Measurements from ENCODE around the gene ACOT9. TPM values are rescaled to one million over a fixed set of nuclear protein-coding genes. Genes with fewer than 3 reads are reported as not detected.

Gene ACOT9
- total RNA-seq, 1 experiment from 2014 or later: 72.3 TPM

- Histone ChIP-seq H2BK12ac (ENCODE audit: insufficient read length, low read depth, low read length) (no peak overlapping the region), H3K23ac (ENCODE audit: insufficient read length, low read depth, low read length) (no peak overlapping the region), H3K4me1 (ENCODE audit: insufficient read depth, low read length) (no peaks in the 10 kb centered on the region), H4K20me1 (ENCODE audit: control insufficient read depth, insufficient read depth, insufficient read length) (no peaks in the 10 kb centered on the region), H3K56ac (ENCODE audit: insufficient read length, low read depth, low read length) (no peak overlapping the region), H3K79me2 (ENCODE audit: insufficient read depth, low read length) (no peaks in the 10 kb centered on the region), H2BK20ac (ENCODE audit: low read depth, low read length, poor library complexity, severe bottlenecking) (no peak overlapping the region), H3T11ph (ENCODE audit: low read length) (no peak overlapping the region), H4K91ac (ENCODE audit: insufficient read length, low read depth, low read length) (no peak overlapping the region), H3K79me1 (ENCODE audit: insufficient read depth, low read depth, low read length, poor library complexity, severe bottlenecking) (no peaks in the 10 kb centered on the region), H3K4me2 (ENCODE audit: insufficient read depth, insufficient read length, low read length) (no peak overlapping the region), H2BK15ac (ENCODE audit: low read depth, low read length) (no peak overlapping the region), H2AFZ (ENCODE audit: low read length) (no peak overlapping the region), H3K18ac (ENCODE audit: insufficient read length, low read depth, low read length) (no peak overlapping the region), H2BK5ac (ENCODE audit: insufficient read length, low read length) (no peak overlapping the region), H3K4ac (ENCODE audit: low read depth, low read length) (no peak overlapping the region), H2BK120ac (ENCODE audit: low read depth, low read length, poor library complexity, severe bottlenecking) (no peak overlapping the region), H2AK5ac (ENCODE audit: insufficient read length, low read length) (no peak overlapping the region), H4K8ac (replicated peaks; ENCODE audit: insufficient read length, low read depth, low read length) (no peak overlapping the region), H3K9ac (ENCODE audit: extremely low read depth, insufficient read length, low read length) (no peak overlapping the region), H3K9me3 (ENCODE audit: control insufficient read depth, low read depth, low read length) (no peaks in the 10 kb centered on the region), H3K14ac (ENCODE audit: insufficient read depth, low read length) (no peak overlapping the region), H3K27ac (ENCODE audit: insufficient read length, low read depth, low read length) (no peak overlapping the region), H4K5ac (ENCODE audit: insufficient read length, low read depth, low read length) (no peak overlapping the region), H3K27me3 (ENCODE audit: insufficient read depth, low read length) (no peaks in the 10 kb centered on the region), H3K23me2 (ENCODE audit: insufficient read length, low read depth, low read length, poor library complexity, severe bottlenecking) (no peaks in the 10 kb centered on the region)
- Mint-ChIP-seq H3K36me3 (ENCODE audit: insufficient read depth in 1 of 3, low read depth in 3 of 3) (no peaks in the 10 kb centered on the region), H3K4me1 (peaks cover 0 to 3% of the 10 kb centered on the region in 2 experiments; a peak in 1 of 4 replicates), H3K4me3 (no peak overlapping the region), H3K27ac (no peak overlapping the region), H3K27me3 (ENCODE audit: low read depth) (no peaks in the 10 kb centered on the region), H3K9me3 (no peaks in the 10 kb centered on the region)
- DNase-seq: no peak
- no peak for TF ChIP-seq CTCF (conservative IDR thresholded peaks at IDR 0.05)
- no CpG with 5 or more reads among the region's 1 CpG for WGBS (ENCODE audit: extremely low coverage, insufficient read length, low lambda C conversion rate)
These were observed 11.6 kb upstream of the ACOT9 start for GRCh38 chrX:23754664-23755063.

All from H9 (cell line).